HG02981 (cell line): ENCODE measurements around the gene TSPYL4.
"Not testable (repeated sequence)": the region's sequence is repeated elsewhere in the genome, so short reads cannot be mapped to it uniquely, and the experiment has no call there.

Experiments used
- ATAC-seq: cut with Tn5 transposase; IDR thresholded peaks from one replicate; pipeline ENCODE4 v1.9.1; 2021; ENCODE audit warnings: mild to moderate bottlenecking, moderate library complexity; ENCODE audit not compliant: unreplicated experiment

Gene TSPYL4

GRCh38 chr6:116253505-116254296 lies at the start of gene TSPYL4:
Gene TSPYL4, minus strand, starts transcription at chr6:116254075. Its CDS starts 67 bp downstream, at chr6:116254008.
- ATAC-seq, result peak; percentile 100

DNA sequence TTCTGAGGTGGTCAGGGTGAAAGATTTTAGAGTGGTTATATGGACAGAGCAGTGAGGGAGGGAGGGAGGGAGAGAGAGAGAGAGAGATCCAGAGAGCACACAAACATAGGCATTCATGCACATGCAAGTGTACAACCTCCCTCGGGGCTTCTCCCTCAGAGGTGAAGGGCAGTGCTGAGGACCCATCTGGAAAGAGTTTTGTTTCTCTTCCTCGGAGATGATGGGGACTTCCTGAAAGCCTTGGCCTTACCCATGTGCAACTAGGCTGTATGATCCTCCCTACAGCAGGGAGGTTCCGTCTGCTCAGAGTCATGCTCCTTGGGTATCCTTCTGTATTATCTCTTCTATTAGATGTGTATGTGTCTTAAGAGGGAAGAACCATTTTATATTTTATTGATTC lies 47.2 kb upstream of the TSPYL4 start:
- ATAC-seq, result no peak

- no peak for ATAC-seq
Measured at GRCh38 chr6:116300566-116300965, 46.7 kb upstream of the TSPYL4 start.

DNA sequence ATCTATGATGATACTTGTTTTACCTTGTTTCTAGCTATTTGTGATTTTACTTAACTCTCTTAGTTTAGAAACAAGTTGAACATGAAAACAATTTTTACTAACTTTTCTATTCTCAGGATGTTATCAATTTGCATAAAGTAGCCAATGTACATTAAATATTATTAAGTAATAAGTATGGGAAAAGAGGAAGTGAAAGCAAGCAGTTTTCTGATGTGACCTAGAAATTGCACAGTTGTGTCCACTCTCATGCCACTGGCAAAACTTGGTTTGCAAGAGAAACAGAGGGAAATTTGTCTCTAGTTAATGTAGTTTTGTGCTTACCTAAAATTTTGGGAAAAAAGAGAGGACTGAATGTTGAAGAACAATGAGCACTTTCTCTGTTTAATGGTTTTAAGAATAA lies 45.1 kb upstream of the TSPYL4 start:
- peak; percentile 78 for ATAC-seq

- no peak for ATAC-seq
Measured at GRCh38 chr6:116298273-116298672, 44.4 kb upstream of the TSPYL4 start.

- ATAC-seq, result no peak
Measured at GRCh38 chr6:116292553-116292952, 38.7 kb upstream of the TSPYL4 start.

DNA sequence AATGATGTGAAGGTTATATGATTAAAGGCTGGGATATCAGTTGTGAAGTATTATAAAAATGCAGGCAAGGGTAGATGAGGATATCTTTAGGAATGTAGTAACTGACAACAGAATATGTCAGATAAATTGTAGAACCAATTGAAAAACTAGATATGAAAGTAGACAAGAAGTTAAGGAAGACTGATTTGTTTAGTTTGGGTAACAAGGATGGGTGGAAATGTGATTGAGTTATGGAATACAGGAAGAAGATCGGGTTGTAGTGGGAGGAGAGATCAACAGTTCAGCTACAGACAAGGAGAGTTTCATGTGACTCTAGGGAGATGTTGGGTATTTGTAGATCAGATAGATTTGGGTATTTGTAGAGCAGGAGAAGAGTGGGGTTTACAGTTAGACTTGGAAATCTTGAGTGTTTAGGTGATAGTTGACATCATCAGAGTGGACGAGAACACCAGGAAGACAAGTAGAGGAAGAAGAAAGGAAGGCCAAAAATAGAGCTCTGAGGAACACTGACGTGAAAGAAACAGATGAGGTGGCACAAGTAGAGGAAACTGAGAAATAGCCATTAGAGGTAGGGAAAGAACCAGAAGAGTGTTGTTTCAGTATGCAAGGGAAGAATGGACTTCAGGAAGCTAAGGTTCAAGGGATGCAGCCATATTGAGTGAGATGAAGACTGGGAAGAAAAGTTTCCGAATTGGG lies 38.0 kb upstream of the TSPYL4 start:
- no peak for ATAC-seq

GRCh38 chr6:116290799-116291198 lies 36.9 kb upstream of the TSPYL4 start:
- no peak for ATAC-seq

- no peak for ATAC-seq
Measured at GRCh38 chr6:116289876-116290275, 36.0 kb upstream of the TSPYL4 start.

GRCh38 chr6:116287689-116288282 lies 33.9 kb upstream of the TSPYL4 start:
- ATAC-seq, result no peak

- ATAC-seq, result no peak
Measured at GRCh38 chr6:116286773-116287358, 33.0 kb upstream of the TSPYL4 start.

DNA sequence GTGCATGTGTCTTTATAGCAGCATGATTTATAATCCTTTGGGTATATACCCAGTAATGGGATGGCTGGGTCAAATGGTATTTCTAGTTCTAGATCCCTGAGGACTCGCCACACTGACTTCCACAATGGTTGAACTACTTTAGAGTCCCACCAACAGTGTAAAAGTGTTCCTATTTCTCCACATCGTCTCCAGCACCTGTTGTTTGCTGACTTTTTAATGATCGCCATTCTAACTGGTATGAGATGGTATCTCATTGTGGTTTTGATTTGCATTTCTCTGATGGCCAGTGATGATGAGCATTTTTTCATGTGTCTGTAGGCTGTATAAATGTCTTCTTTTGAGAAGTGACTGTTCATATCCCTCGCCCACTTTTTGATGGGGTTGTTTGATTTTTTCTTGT lies 31.1 kb upstream of the TSPYL4 start:
- not testable (repeated sequence) for ATAC-seq

- no peak for ATAC-seq
Measured at GRCh38 chr6:116283191-116283590, 29.3 kb upstream of the TSPYL4 start.

DNA sequence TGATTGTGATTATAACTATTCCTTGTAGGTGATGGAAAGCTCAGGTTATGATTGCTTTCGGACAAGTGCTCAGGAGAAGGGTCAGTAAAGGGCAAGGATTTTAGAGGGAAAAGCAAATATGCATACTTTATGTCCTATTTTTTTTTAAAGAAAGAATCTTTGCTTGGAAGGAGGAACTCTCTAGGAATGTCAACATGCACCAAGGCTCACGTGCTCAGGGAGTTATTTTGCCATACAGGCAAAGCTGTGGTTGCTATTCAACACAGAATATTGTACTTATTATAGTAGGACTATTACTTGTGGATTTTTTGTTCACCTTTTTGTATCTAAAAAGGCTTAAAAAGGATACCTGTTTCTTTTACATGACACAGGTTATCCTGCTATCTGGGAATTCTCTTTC lies 28.8 kb upstream of the TSPYL4 start:
- ATAC-seq, result no peak

GRCh38 chr6:116280933-116281316 lies 27.1 kb upstream of the TSPYL4 start:
- ATAC-seq, result no peak

DNA sequence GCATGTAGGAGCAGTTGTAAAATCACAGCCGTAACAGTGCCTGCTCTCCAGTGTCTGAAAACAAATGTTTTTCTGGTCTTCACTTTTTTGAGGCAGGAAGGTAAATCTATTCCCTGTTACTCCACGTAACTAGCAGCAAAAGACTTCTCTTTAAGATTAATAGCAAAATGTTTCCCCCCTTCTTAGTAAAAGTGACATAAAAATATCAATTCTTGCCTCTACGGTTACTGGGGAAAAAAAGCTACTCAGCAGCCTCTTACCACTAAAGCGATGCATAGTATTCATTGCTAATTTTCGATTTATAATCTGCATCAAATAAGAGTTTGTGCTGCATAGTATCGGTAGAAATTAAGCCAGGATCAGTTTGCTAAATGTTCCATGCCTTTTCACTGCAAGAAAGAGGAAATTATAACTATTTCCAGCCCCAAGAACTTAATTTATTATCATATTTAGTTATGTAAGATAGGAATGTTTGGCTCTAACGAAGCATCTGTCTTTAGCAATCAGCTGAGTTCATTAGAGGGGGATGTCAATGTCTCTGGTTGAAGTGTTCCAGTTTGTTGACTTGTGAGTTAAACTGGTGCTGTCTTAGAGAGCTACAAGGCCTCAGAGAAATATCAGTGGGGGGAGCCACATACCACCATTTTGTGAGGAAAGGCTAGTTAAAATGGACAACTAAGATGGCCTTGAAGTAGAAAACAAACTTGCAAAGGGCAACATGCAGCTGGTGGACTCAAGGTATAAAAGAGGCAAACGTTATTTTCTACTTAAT lies 26.5 kb upstream of the TSPYL4 start:
- ATAC-seq, result no peak

- ATAC-seq, result peak; percentile 95
Measured at GRCh38 chr6:116279232-116280160, 25.6 kb upstream of the TSPYL4 start, which contains the start of gene TSPYL1. Gene TSPYL1, minus strand, starts transcription at chr6:116279930. Its CDS starts 100 bp downstream, at chr6:116279830.

GRCh38 chr6:116278854-116279231 lies 25.0 kb upstream of the TSPYL4 start:
- no peak for ATAC-seq

DNA sequence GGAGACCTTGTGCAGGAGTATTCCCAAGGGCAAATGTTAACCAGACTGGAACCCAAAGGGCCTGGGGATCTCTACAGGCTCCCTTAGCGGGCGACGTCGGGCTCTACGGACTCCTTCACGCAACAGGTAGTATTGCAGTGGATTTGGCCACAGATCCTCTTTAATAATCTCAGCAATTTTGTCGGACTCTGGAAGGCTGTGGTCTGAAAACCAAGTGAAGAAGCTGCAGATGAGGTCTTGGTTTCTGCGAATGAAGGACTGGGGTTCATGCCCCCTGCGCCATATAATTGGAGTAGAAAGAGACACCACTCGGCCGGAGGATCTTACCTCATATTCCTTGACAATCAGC lies 24.6 kb upstream of the TSPYL4 start:
- ATAC-seq, result no peak

DNA sequence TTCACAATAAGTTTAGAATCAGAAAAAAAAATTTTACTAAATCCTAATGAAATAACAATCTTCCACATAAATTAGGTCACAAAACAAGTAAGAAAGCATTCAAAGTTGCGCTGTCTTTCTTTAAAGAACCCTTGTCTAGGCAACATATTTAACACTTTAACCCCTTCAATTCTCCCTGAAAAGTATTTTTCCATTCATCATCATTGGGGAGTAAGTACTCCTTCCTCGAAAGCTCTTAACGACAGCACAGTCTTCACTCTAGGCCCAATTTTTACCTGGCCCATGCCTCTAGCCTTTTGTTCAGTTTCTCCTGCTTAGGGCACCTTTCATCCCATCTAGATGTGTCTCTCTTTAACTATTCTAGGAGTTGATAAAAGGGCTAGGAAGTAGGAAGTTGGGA lies 23.2 kb upstream of the TSPYL4 start:
- ATAC-seq, result no peak
